HPDE6-E6E7 (cell line): ENCODE results near the gene RPS6KA2.
"Not testable (repeated sequence)": the region's sequence is repeated elsewhere in the genome, so short reads cannot be mapped to it uniquely, and the experiment has no call there.

ENCODE experiments used
- DNase-seq: peaks from one replicate; pipeline ENCODE4 v3.0.0; 2011; ENCODE audit warnings: missing footprints; ENCODE audit errors: extremely low spot score

Gene RPS6KA2

DNA sequence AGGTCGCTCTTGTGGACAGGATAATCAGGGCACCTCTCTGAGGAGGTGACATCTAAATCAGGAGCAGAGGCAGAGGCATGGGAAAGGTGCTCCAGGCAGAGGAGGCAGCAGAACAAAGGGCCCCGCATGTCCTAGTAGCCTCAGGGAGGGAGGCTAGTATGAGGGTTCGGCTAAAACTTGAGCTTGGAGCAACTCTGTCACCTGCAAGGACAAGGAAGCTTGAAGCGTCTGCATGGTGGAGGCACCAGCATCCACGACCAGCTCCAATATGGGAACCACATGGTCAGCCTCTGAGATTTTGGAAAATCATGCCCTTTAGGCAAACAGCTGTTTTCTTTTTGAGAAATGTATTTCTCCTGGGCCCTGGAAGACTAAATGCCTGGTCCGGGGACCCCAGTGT lies 231.3 kb downstream of the RPS6KA2 start:
- DNase-seq: no peak

GRCh38 chr6:166395351-166395750 lies 231.7 kb downstream of the RPS6KA2 start:
- no peak for DNase-seq

DNA sequence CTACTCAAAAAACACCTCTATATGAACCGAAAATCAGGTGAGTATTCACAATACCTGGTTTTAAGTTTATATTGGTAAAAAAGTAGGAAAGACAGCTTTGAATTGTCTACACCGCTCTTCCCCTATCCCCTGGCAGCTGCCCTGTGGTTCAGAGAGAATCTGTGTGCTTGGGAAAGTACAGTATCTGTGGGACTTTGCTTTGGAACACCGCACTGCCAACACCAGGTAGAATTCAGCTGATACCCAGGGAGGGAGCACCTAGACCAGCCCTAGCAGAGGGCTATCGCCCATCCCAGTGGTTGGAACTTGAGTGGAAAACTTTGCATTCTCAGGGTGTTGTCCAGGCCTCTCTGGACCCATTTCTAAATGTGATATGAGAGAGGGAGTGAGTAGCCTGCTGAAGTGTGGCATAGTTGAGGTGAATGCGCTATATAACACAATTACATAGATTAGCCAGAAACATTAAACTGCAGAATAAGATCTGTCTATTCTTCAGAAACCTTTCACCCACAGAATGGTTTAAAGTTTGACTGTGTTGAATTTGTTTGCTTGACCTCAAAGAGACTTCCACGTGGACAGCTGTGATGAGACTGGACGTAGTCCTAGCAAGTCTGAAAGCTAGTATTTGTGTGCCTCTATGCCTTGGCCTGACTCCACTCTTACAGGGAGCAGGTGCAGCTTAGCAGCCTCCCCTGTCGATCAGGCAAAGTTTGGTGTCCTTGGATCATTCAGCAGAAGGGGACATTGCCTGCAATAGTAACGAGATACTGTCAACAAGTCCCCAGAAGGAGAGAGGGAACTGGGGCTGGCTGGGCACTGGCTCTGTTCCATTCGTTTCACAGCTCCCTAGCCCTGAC lies 232.8 kb downstream of the RPS6KA2 start:
- DNase-seq: no peak

DNA sequence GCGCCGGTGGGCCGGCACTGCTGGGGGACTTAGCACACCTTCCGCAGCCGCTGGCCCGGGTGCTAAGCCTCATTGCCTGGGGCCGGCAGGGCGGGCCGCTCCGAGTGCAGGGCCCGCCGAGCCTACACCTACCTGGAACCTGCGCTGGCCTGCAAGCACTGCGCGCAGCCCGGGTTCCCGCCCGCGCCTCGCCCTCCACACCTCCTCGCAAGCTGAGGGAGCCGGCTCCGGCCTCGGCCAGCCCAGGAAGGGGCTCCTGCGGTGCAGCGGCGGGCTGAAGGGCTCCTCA lies 233.6 kb downstream of the RPS6KA2 start:
- DNase-seq: no peak

- not testable (repeated sequence) for DNase-seq
These were observed 234.1 kb downstream of the RPS6KA2 start for GRCh38 chr6:166392755-166393534.

DNA sequence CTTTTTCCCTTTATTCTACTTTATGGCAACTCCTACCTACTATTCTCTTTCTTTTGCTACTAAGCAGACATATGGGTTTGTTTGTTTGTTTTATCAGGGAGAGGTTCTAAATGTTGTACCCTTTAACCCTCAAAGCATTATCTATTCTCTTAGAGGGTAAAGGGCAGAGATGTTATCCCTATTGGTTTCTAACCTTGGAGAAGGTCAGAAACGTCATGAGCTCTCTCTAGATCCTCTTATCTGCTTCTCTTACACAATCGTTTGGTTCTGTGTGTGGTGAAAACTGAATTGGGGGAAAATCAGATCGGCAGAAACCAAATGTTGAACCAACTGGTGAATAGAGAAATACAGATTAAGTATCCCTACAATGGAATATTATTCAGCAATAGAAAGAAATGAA lies 237.9 kb downstream of the RPS6KA2 start:
- no peak for DNase-seq

- no peak for DNase-seq
These were observed 238.6 kb downstream of the RPS6KA2 start for GRCh38 chr6:166388290-166389004.

- DNase-seq: no peak
These were observed 239.3 kb downstream of the RPS6KA2 start for GRCh38 chr6:166387642-166388289.

DNA sequence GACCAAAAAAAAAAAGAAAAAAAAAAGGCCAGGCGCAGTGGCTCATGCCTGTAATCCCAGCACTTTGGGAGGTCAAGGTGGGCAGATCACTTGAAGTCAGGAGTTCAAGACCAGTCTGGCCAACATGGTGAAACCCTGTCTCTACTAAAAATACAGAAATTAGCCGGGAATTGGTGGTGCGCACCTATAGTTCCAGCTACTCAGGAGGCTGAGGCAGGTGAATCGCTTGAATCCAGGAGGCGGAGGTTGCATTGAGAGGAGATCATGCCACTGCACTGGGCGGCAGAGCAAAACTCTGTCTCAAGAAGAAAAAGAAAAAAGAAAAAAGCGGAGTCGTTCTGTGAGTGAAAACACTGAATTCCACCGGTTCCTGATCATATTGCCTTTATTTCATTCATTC lies 240.0 kb downstream of the RPS6KA2 start:
- DNase-seq: not testable (repeated sequence)

GRCh38 chr6:166386111-166386510 lies 240.9 kb downstream of the RPS6KA2 start:
- DNase-seq: no peak

- not testable (repeated sequence) for DNase-seq
These were observed 243.2 kb downstream of the RPS6KA2 start for GRCh38 chr6:166383802-166384363.

GRCh38 chr6:166382933-166383801 lies 243.9 kb downstream of the RPS6KA2 start, which contains the start of gene MPC1:
TSS of gene MPC1 (minus strand) at chr6:166382940. CDS start at chr6:166382876, 64 bp downstream.
- peak; percentile 86 for DNase-seq

DNA sequence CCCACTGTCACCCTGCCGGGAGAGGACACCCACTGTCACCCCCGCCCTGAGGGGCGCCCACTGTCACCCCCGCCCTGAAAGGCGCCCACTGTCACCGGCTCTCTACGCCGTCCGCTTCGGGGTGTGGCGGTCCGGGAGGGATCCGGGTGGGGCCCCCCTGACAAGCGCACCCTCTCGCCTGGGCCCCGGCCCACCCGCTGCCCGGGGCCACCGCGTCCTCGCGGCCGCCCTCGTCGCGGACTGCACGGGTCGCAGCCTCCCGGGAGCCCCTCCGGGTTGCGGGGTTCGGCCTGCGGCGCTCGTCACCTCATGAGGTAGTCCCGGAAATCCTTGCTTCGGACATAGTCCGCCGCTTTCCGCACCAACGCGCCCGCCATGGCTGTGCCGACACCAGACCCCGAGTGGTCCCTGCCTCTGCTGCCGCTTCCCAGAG lies 244.5 kb downstream of the RPS6KA2 start:
- no peak for DNase-seq

DNA sequence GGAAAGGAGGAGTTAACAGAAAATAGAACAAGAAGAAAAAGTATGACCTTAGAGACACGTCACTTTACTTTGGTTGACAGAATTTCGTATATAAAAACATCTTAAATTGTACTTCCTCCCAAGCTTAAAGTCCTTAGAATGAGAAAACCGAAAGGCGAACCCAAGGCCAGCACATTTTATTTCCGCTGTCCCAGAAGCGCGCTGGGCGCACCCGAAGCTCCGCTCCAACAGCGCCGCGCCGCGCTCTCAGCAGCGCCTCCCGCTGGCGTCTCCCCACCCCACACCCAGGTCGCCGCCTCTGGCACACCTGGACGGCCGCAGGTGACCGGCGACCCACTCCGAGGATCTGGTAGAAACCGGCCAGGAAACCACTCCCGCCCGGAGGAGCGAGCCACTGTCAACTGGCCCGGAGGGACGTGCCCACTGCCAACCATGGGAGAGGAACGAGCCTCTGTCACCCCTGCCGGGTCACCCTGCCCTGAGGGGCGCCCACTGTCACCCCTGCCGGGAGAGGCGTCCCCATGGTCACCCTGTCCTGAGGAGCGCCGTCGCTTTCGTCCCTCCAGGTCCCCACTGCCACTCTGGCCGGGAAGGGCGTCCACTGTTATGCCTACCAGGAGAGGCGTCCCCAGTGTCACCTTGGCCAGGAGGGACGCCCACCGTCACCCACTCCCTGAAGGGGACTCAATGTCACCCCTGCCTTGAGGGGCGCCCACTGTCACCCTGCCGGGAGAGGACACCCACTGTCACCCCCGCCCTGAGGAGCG lies 245.1 kb downstream of the RPS6KA2 start:
- peak; percentile 51 for DNase-seq

- no peak for DNase-seq
These were observed 245.7 kb downstream of the RPS6KA2 start for GRCh38 chr6:166381381-166381732.

- DNase-seq: no peak
These were observed 247.3 kb downstream of the RPS6KA2 start for GRCh38 chr6:166379800-166380199.

DNA sequence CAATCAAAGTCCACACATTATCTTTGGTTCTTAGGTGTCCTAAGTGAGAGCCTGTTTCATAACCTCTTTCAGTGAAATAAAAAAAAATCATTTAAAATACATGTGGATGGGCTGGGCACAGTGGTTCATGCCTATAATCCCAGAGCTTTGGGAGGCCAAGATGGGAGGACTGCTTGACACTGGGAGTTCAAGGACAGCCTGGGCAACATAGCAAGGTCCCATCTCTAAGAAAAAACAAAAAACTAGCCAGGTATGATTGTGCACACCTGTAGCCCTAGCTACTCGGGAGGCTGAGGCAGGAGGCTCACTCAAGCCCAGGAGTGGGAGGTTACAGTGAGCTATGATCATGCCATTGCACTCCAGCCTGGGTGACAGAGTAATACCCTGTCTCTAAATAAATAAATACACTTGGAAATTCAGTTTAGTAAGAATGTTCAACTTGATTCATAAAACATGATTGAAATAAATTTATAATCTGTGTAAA lies 247.9 kb downstream of the RPS6KA2 start:
- no peak for DNase-seq

GRCh38 chr6:166377721-166378120 lies 249.3 kb downstream of the RPS6KA2 start:
- no peak for DNase-seq

GRCh38 chr6:166375013-166375412 lies 252.0 kb downstream of the RPS6KA2 start:
- DNase-seq: no peak

- no peak for DNase-seq
These were observed 256.6 kb downstream of the RPS6KA2 start for GRCh38 chr6:166370489-166370888.
